DND-41 (cell line): ENCODE results near the gene SPACA6.
A peak's percentile ranks its signal among the peaks of the same experiment; 100 is the strongest.

ENCODE experiments used
- ATAC-seq: fragments of 200-7000 bp; cut with Tn5 transposase; 3 replicates; pipeline ENCODE4 v1.9.1; 2021; ENCODE audit warnings: low read depth; ENCODE audit not compliant: insufficient read depth
- DNase-seq: peaks from one replicate; pipeline ENCODE4 v3.0.0-alpha.2; 2020
- H2AFZ ChIP-seq: 2 replicates; pipeline ENCODE4 v1.6.0; 2012; ENCODE audit warnings: low read depth, low read length
- H3K27ac ChIP-seq: 2 replicates; pipeline ENCODE4 v1.5.1; 2012; ENCODE audit warnings: low read length, inconsistent platforms
- H3K27me3 ChIP-seq: fragments of 200-600 bp; sonication (generic); 2 replicates; pipeline ENCODE4 v1.6.0; 2012; ENCODE audit warnings: low read length, mild to moderate bottlenecking, inconsistent platforms; ENCODE audit not compliant: insufficient read depth, poor library complexity
- H3K36me3 ChIP-seq: 2 replicates; pipeline ENCODE4 v1.5.1; 2012; ENCODE audit warnings: low read length, inconsistent platforms; ENCODE audit not compliant: insufficient read depth
- H3K4me1 ChIP-seq: 2 replicates; pipeline ENCODE4 v1.5.1; 2012; ENCODE audit warnings: mild to moderate bottlenecking, low read length; ENCODE audit not compliant: insufficient read depth
- H3K4me2 ChIP-seq: 2 replicates; pipeline ENCODE4 v1.6.0; 2012; ENCODE audit warnings: mild to moderate bottlenecking, moderate library complexity, low read length, inconsistent platforms; ENCODE audit not compliant: insufficient read depth
- H3K4me3 ChIP-seq, 2 experiments: fragments of 200-600 bp in 1 of 2; shearing (Covaris generic) in 1 of 2; 2 replicates each; pipeline ENCODE4 v1.5.1; 2012 to 2016; ENCODE audit warnings: inconsistent platforms in 2 of 2, low read length in 2 of 2, mild to moderate bottlenecking in 2 of 2, low read depth in 1 of 2, moderate library complexity in 1 of 2
- H3K79me2 ChIP-seq: 2 replicates; pipeline ENCODE4 v1.6.0; 2012; ENCODE audit warnings: low read length, inconsistent platforms; ENCODE audit not compliant: insufficient read depth
- H3K9ac ChIP-seq: 2 replicates; pipeline ENCODE4 v1.6.0; 2012; ENCODE audit warnings: low read depth, mild to moderate bottlenecking, inconsistent platforms, low read length, moderate library complexity
- H3K9me3 ChIP-seq: 2 replicates; pipeline ENCODE4 v1.5.1; 2012; ENCODE audit warnings: low read length, moderate library complexity, mild to moderate bottlenecking, inconsistent platforms; ENCODE audit not compliant: insufficient read depth, severe bottlenecking
- H4K20me1 ChIP-seq: 2 replicates; pipeline ENCODE4 v1.6.0; 2012; ENCODE audit warnings: low read length; ENCODE audit not compliant: insufficient read depth
- CTCF ChIP-seq: IDR thresholded peaks from 2 replicates; pipeline ENCODE4 v1.5.1; 2012; ENCODE audit warnings: borderline replicate concordance, low read length, moderate library complexity, mild to moderate bottlenecking; ENCODE audit not compliant: poor library complexity, severe bottlenecking; ENCODE audit errors: extremely low read depth
- EZH2 ChIP-seq: IDR thresholded peaks from 3 replicates; pipeline ENCODE4 v1.6.1; 2012; ENCODE audit warnings: borderline replicate concordance, low read depth, mild to moderate bottlenecking, moderate library complexity, low read length, inconsistent platforms; ENCODE audit not compliant: severe bottlenecking

Gene SPACA6

GRCh38 chr19:51691584-51692428 is 1.3 kb upstream of the SPACA6 start:
- no peaks in the 10 kb centered on the region for H3K79me2 ChIP-seq
- no peaks in the 10 kb centered on the region for H3K36me3 ChIP-seq
- H3K4me2 ChIP-seq, result peak overlapping the region; percentile 76; the same call in 1 of the 2 replicates
- no peak overlapping the region for H3K4me3 ChIP-seq
- no peak overlapping the region for H3K27ac ChIP-seq
- no peak overlapping the region for H2AFZ ChIP-seq
- no peak for ATAC-seq
- DNase-seq, result no peak
- H3K4me1 ChIP-seq, result peaks cover 19% of the 10 kb centered on the region
- H3K9me3 ChIP-seq, result no peaks in the 10 kb centered on the region
- TF ChIP-seq CTCF (no peak), EZH2 (no peak)
- H3K9ac ChIP-seq, result no peak overlapping the region
- H4K20me1 ChIP-seq, result peaks cover 5% of the 10 kb centered on the region
- peaks cover 35% of the 10 kb centered on the region for H3K27me3 ChIP-seq

- H3K27me3 ChIP-seq, result peaks cover 34% of the 10 kb centered on the region
- no peak overlapping the region for H3K9ac ChIP-seq
- H3K79me2 ChIP-seq, result no peaks in the 10 kb centered on the region
- ATAC-seq (no peak), DNase-seq (no peak)
- H3K4me1 ChIP-seq, result peaks cover 19% of the 10 kb centered on the region
- H4K20me1 ChIP-seq, result peaks cover 5% of the 10 kb centered on the region
- H3K4me3 ChIP-seq, result no peak overlapping the region
- no peak overlapping the region for H3K4me2 ChIP-seq
- no peaks in the 10 kb centered on the region for H3K9me3 ChIP-seq
- no peak overlapping the region for H3K27ac ChIP-seq
- no peak overlapping the region for H2AFZ ChIP-seq
- no peaks in the 10 kb centered on the region for H3K36me3 ChIP-seq
- TF ChIP-seq EZH2 (no peak), CTCF (no peak)
Observed at GRCh38 chr19:51692468-51692867, 662 bp upstream of the SPACA6 start.

GRCh38 chr19:51693819-51694218 is 689 bp downstream of the SPACA6 start:
- Histone ChIP-seq H3K36me3 (no peaks in the 10 kb centered on the region), H3K79me2 (no peaks in the 10 kb centered on the region), H3K9ac (no peak overlapping the region)

More at GRCh38 chr19:51693819-51694218, 689 bp downstream of the SPACA6 start:
- Histone ChIP-seq H3K4me3 (no peak overlapping the region), H4K20me1 (peaks cover 5% of the 10 kb centered on the region; the same call in 1 of the 2 replicates), H2AFZ (no peak overlapping the region), H3K27ac (no peak overlapping the region), H3K4me1 (peaks cover 19% of the 10 kb centered on the region), H3K9me3 (no peaks in the 10 kb centered on the region), H3K4me2 (no peak overlapping the region), H3K27me3 (peaks cover 23% of the 10 kb centered on the region)
- ATAC-seq, result no peak
- no peak for DNase-seq
- TF ChIP-seq EZH2, result no peak
- no peak for TF ChIP-seq CTCF
